Neural cell (in vitro differentiated cells): ENCODE data around the gene PAFAH1B1.

ENCODE experiments used
- EP300 ChIP-seq: fragments of 450-650 bp; conservative IDR thresholded peaks from 2 replicates; pipeline ENCODE4 v1.6.1; 2014; ENCODE audit warnings: antibody characterized with exemption, mild to moderate bottlenecking, moderate library complexity; ENCODE audit not compliant: poor library complexity, severe bottlenecking
- EZH2 ChIP-seq: fragments of 200-600, 300-800 bp; shearing (Covaris generic), sonication (generic); IDR thresholded peaks from 2 replicates; pipeline ENCODE4 v1.6.1; 2014; ENCODE audit warnings: antibody characterized with exemption, low read length, borderline replicate concordance, mild to moderate bottlenecking; ENCODE audit not compliant: insufficient read depth, poor library complexity, severe bottlenecking
- MXI1 ChIP-seq: fragments of 450-650 bp; conservative IDR thresholded peaks from 2 replicates; pipeline ENCODE4 v1.6.1; 2014; ENCODE audit warnings: antibody characterized with exemption, mild to moderate bottlenecking; ENCODE audit not compliant: poor library complexity, severe bottlenecking
- POLR2AphosphoS5 ChIP-seq: IDR thresholded peaks from 2 replicates; pipeline ENCODE4 v1.6.1; 2012
- RAD21 ChIP-seq: fragments of 450-650 bp; conservative IDR thresholded peaks from 2 replicates; pipeline ENCODE4 v1.6.1; 2014; ENCODE audit warnings: antibody characterized with exemption, mild to moderate bottlenecking, moderate library complexity
- SMC3 ChIP-seq: fragments of 450-650 bp; conservative IDR thresholded peaks from 2 replicates; pipeline ENCODE4 v1.6.1; 2014; ENCODE audit warnings: antibody characterized with exemption, mild to moderate bottlenecking, moderate library complexity; ENCODE audit not compliant: poor library complexity
- TAF1 ChIP-seq: IDR thresholded peaks from 2 replicates; pipeline ENCODE4 v1.6.1; 2012; ENCODE audit warnings: low read depth
- TF ChIP-seq, protein P1 (sequence below): fragments of 450-650 bp; IDR thresholded peaks from 2 replicates; pipeline ENCODE4 v1.5.1; 2014; ENCODE audit warnings: antibody characterized with exemption, mild to moderate bottlenecking, moderate library complexity; ENCODE audit not compliant: poor library complexity, severe bottlenecking
- TF ChIP-seq, protein P2 (sequence below): IDR thresholded peaks from 2 replicates; pipeline ENCODE4 v1.6.1; 2012; ENCODE audit warnings: borderline replicate concordance

DNA sequence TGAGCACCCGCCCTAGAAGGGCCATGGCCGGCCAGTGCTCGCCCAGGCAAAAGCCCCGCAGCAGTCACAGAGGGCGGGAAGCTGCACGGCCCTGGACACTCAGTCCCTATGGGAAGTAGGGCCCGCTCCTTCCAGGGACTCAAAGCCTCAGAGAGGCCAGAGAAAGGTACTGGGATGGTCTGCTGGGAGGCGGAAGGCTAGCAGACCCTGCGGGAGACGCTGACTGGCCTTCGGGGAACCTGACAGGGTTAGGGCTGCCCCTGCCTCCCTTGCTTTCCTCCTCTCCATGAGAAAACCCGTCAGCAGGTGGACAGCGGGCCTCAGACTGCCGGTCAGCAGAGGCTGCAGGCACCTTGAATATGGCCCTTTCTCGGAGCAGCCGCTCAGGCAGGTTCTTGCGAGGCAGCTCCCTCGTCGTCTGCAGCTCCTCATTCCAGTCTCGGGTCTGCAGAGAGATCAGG is 106.6 kb downstream of the PAFAH1B1 start:
- TF ChIP-seq, protein P1, sequence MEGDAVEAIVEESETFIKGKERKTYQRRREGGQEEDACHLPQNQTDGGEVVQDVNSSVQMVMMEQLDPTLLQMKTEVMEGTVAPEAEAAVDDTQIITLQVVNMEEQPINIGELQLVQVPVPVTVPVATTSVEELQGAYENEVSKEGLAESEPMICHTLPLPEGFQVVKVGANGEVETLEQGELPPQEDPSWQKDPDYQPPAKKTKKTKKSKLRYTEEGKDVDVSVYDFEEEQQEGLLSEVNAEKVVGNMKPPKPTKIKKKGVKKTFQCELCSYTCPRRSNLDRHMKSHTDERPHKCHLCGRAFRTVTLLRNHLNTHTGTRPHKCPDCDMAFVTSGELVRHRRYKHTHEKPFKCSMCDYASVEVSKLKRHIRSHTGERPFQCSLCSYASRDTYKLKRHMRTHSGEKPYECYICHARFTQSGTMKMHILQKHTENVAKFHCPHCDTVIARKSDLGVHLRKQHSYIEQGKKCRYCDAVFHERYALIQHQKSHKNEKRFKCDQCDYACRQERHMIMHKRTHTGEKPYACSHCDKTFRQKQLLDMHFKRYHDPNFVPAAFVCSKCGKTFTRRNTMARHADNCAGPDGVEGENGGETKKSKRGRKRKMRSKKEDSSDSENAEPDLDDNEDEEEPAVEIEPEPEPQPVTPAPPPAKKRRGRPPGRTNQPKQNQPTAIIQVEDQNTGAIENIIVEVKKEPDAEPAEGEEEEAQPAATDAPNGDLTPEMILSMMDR: no peak
- TF ChIP-seq EP300 (no peak), POLR2AphosphoS5 (no peak), EZH2 (no peak), MXI1 (no peak), RAD21 (no peak), SMC3 (no peak), TAF1 (no peak)
- TF ChIP-seq, protein P2, sequence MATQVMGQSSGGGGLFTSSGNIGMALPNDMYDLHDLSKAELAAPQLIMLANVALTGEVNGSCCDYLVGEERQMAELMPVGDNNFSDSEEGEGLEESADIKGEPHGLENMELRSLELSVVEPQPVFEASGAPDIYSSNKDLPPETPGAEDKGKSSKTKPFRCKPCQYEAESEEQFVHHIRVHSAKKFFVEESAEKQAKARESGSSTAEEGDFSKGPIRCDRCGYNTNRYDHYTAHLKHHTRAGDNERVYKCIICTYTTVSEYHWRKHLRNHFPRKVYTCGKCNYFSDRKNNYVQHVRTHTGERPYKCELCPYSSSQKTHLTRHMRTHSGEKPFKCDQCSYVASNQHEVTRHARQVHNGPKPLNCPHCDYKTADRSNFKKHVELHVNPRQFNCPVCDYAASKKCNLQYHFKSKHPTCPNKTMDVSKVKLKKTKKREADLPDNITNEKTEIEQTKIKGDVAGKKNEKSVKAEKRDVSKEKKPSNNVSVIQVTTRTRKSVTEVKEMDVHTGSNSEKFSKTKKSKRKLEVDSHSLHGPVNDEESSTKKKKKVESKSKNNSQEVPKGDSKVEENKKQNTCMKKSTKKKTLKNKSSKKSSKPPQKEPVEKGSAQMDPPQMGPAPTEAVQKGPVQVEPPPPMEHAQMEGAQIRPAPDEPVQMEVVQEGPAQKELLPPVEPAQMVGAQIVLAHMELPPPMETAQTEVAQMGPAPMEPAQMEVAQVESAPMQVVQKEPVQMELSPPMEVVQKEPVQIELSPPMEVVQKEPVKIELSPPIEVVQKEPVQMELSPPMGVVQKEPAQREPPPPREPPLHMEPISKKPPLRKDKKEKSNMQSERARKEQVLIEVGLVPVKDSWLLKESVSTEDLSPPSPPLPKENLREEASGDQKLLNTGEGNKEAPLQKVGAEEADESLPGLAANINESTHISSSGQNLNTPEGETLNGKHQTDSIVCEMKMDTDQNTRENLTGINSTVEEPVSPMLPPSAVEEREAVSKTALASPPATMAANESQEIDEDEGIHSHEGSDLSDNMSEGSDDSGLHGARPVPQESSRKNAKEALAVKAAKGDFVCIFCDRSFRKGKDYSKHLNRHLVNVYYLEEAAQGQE: no peak
